NCI-H1694 treated with DMSO at 0.1 percent for 48 hours (cell line): ENCODE measurements around the gene CDC42SE1.

Experiments used
- DNase-seq: peaks from one replicate; lab custom pipeline; 2025; lab: John Stamatoyannopoulos, UW

The CDC42SE1 gene

DNA sequence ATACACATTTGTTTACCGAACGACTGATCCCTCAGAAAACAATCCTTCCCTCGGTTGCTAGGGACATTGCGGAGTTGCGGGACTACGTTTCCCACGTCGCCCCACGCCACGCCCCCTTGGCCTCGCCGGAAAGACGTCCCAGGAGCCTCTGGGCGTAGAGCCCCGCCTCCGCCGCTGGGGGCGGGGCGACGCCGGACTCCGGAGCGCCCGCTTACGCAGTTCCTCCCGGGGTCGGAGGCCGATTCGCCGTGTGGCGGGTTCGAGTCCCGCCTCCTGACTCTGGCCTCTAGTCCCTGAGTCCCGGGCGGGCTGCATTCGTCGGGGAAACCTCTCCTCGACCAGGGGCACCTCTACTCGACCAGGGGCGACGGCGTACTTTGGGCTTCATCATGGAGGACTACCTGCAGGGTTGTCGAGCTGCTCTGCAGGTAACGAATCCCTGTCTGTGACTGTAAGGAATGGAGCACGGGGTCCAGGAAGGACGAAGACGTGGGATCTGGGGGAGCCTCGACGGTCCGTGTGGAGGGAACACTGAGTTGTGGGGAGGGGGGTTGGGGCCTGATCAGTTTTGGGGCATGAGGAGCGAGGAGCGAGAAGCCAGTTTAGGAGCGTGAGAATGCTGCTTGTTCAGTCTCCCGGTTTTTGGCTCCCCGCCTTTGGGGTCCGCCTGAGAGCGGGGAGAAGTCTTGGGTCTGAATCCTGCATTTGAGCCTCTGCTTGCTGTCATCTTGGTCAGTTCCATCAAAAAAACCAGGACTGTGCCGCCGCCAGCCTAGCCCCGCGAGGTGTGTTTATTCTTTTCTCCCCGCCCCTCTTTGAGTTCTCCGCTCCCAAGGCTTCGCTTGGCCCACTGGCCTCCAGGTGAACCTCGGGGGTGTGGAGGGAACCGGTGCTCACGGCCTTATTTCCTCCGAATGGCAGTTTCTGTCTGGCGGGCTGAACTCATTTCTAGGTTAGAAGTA lies 50.9 kb downstream of the CDC42SE1 start, which contains the start of gene PRUNE1:
TSS of gene PRUNE1 (plus strand) at position 206 of the 962 bp plus-strand sequence. CDS start at position 390, 184 bp downstream.
- DNase-seq, result peak; percentile 96

GRCh38 chr1:151007853-151008243 lies 51.6 kb downstream of the CDC42SE1 start:
- DNase-seq, result no peak

GRCh38 chr1:151006327-151007052 lies 52.9 kb downstream of the CDC42SE1 start, which contains the start of gene MINDY1:
Gene MINDY1, minus strand, starts transcription at chr1:151006902. Its CDS starts 4,285 bp downstream, at chr1:151002617.
- peak; percentile 90 for DNase-seq

- no peak for DNase-seq
These were observed 53.6 kb downstream of the CDC42SE1 start for GRCh38 chr1:151005729-151006319.

GRCh38 chr1:151003180-151003579 lies 56.2 kb downstream of the CDC42SE1 start:
- DNase-seq, result no peak

DNA sequence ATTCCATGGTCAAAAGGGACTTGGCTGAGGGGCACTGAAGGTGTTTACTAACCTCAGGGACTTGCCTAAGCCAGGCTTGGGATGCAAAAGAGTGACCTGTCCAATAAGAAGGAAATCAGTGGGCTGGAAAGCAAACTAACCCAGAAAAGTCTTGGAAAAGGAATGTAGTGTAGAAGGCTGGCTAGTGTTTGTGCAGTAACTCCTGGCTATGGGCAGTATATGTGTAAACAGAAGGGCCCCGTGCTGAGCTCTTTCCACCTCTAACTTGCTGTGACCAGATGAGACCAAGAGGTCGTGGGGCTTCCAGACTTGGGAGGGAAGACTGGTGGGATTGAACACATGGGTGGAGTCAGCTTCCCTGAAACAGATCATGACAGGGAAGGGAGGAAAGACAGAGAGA lies 56.8 kb downstream of the CDC42SE1 start:
- no peak for DNase-seq

DNA sequence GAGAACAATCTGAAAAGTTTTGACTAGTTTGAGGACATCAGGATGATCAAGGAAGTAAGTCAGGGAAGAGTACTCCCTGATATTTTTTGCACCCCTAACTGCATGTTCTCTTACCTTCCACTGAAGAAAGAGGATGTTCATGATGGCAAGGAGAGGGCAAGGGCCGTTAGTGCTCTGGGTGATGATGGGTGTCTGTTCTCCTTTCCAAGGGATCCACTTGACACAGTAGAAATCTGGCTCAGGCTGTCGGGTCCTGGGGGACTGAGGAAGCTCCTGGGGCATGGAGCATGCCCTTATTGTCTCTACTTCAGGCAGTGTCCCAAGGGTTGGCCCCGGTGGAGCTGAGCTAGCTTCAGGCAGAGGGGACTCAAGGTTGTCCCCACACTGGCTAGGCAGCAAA lies 57.4 kb downstream of the CDC42SE1 start:
- DNase-seq, result no peak

GRCh38 chr1:151001602-151002001 lies 57.8 kb downstream of the CDC42SE1 start:
- no peak for DNase-seq
